ENCODE measurements around the gene KIAA1958.
A peak's percentile ranks its signal among the peaks of the same experiment; 100 is the strongest.
"Not testable (repeated sequence)": the region's sequence is repeated elsewhere in the genome, so short reads cannot be mapped to it uniquely, and the experiment has no call there.

Gene KIAA1958

GRCh38 chr9:112562235-112562958 is 75.8 kb downstream of the KIAA1958 start:
- DNase-seq (ENCODE audit: insufficient read length, low spot score) (no peak), FAIRE-seq (no peak)
- no peak for TF ChIP-seq POLR2A (IDR thresholded peaks at IDR 0.05; ENCODE audit: low read depth, low read length)

DNA sequence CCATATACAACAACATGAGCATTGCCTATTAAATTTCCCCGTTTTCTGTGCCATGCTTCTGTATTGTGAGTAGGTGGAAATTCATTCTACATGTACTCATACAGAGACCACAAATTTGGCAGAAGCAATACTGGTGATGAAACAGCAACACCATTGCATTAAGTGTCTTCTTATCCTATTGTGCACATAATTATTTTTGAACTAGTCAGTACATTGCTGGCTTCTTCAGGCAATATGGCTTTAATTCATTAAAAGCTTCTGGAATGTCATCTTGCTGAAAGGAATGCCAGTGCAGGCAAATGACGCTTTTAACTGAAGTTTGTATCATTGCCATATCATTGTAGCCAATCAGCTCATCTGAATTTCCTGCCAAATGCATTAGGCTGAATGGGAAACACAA is 82.6 kb downstream of the KIAA1958 start:
- DNase-seq (ENCODE audit: insufficient read length, low spot score) = no peak
- peak; percentile 89 for FAIRE-seq
- TF ChIP-seq POLR2A (IDR thresholded peaks at IDR 0.05; ENCODE audit: low read depth, low read length) = no peak

- no peak for TF ChIP-seq POLR2A (IDR thresholded peaks at IDR 0.05; ENCODE audit: low read depth, low read length)
- DNase-seq (ENCODE audit: insufficient read length, low spot score) = no peak
- peak; percentile 23 for FAIRE-seq
These were observed 84.1 kb downstream of the KIAA1958 start for GRCh38 chr9:112570671-112571167.

DNA sequence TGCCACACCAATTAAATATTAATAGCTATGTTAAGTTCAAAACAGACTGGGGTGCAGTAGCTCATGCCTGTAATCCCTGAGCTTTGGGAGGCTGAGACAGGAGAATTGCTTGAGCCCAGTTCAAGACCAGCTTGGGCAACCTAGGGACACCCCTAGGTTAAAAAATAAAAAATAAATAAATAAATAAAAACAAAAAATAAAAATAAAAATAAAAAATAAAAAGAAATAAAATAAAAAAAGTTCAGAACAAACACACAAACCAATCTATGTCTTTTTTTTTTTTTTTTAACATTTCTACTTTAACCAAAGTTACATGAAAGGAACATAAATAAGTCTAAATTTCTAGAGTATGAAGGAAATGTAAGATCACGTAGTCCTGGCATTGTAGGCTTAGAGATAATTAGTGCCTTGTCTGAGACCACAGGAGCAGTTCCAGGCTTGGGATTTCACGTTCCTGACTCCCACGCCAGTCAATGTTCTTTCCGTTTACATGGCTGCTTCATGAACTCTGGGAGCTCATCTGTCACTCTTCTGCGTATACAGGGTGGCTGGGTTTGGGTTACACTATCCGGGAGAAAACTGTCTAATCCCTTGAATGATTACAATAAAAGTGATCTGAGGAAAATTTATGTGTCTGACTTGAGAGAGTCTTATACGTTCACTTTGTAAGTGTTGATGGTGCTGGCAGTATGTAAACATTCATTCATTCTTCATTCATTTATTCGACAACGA is 85.2 kb downstream of the KIAA1958 start:
- no peak for TF ChIP-seq POLR2A (IDR thresholded peaks at IDR 0.05; ENCODE audit: low read depth, low read length)
- DNase-seq (ENCODE audit: insufficient read length, low spot score) = no peak
- FAIRE-seq = no peak

GRCh38 chr9:112572416-112572815 is 85.8 kb downstream of the KIAA1958 start:
- DNase-seq (ENCODE audit: insufficient read length, low spot score) = no peak
- FAIRE-seq = no peak
- TF ChIP-seq POLR2A (IDR thresholded peaks at IDR 0.05; ENCODE audit: low read depth, low read length) = no peak

DNA sequence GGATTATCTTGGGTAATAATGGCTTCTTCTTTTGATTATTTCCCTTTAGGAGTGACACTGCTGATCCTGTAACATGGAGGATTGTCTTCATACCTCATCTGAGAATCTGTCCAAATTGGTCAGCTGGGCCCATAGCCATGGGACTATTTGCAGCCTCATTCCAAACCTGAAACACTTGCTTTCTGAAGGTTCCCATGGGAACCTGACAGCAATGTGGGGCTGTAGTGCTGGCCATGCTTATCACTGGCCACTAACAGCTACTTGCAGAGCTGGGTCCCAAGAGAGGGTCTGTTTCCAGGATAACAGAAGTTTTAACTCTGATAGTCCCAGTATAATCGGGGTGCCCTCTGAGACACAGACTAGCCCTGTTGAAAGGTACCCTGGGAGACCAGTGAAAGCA is 87.4 kb downstream of the KIAA1958 start:
- TF ChIP-seq POLR2A (IDR thresholded peaks at IDR 0.05; ENCODE audit: low read depth, low read length) = no peak
- no peak for DNase-seq (ENCODE audit: insufficient read length, low spot score)
- FAIRE-seq = no peak

DNA sequence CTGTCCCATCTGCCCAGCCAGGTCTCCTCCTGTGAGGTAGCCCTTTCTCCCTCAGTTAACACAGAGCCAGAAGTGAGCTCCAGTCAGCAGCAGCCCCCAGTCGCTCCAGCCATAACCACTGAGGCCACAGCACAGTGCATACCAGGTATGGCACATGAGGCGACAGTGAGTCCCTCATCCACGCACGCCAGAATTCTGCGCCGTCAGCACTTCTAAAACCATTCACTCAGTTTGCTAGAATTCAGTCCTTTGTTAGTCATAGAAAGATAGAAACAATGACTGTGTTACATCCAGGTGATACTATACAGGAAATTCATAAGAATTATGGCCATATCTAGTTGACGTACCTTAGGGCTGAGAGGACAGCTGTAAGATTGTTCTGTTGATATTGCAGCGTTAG is 88.5 kb downstream of the KIAA1958 start:
- DNase-seq (ENCODE audit: insufficient read length, low spot score) (no peak), FAIRE-seq (no peak)
- no peak for TF ChIP-seq POLR2A (IDR thresholded peaks at IDR 0.05; ENCODE audit: low read depth, low read length)

DNA sequence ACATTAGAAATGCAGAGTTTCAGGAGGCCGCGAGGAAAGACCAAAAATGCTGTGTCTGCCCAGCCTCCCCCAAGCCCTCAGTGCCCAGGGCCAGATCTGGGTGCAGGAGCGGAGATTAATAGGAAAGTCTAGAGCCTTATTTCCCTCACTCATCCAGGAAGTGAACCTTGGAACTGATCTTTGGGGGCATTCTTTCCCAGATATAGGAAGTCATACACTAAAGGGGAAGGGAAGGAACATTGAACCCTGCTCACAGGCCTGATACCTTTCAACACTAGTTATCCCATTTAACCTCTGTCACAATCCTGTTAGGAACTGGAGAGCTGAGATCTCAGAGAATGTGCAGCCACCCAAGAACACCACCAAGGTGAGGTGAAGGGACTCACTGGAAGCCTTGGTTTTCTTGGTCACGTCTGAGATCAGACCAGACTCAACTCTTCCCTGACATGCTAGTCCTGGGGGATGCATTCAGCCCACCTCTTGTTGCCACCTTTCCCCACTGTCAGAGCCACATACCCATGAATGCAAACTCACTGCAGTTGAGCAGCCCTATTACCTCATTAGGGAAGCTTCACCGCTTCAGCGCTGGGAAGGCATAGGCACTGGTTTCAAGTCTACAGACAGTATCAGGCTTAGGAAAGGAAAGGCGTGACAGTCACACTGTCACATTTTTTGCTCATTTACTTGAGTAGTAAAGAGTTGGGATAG is 95.0 kb downstream of the KIAA1958 start:
- TF ChIP-seq POLR2A (IDR thresholded peaks at IDR 0.05; ENCODE audit: low read depth, low read length) = no peak
- FAIRE-seq (no peak), DNase-seq (ENCODE audit: insufficient read length, low spot score) (no peak)

DNA sequence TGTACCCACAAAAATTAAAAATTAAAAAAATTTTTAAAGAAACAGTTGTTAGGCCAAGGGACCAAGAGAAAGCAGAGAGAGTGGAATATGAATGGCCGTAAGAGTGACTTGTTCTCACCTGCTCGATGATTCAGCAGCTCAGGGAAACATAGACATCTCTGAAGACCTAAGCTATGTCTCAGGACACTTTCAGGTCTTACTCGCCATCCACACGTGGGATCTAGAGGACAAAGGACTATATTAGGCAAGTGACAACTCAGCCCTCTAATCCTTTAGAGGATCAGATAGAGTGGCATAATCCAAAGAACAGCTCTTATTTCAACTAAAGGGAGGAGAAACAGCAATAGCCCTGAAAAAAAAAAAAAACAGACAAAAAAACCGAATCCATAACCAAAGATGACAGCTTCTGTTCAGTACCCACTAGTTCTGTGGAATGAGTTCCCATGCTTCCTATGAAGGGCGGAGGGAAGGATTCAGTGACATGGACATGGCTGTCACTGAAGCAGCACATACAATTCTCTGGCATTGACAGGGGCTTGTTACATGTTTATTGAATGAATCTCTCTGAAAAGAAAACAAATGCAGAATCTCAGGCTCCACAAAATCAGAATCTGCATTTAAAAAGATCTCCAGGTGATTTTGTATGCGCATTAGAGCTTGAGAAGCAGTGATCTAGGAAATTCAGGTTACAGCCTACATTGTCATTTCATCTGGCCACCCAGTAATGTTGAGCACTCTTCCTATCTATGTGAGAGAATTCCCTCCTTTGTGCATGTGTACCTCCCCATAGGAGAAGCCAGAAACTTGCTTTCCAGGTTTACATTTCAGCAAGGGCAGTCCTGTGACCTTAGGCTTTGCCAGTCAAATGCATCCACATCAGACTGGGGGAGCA is 96.0 kb downstream of the KIAA1958 start:
- FAIRE-seq (no peak), DNase-seq (ENCODE audit: insufficient read length, low spot score) (no peak)
- no peak for TF ChIP-seq POLR2A (IDR thresholded peaks at IDR 0.05; ENCODE audit: low read depth, low read length)

- TF ChIP-seq POLR2A (IDR thresholded peaks at IDR 0.05; ENCODE audit: low read depth, low read length) = no peak
- FAIRE-seq (no peak), DNase-seq (ENCODE audit: insufficient read length, low spot score) (no peak)
These were observed 100.0 kb downstream of the KIAA1958 start for GRCh38 chr9:112586599-112587155.

DNA sequence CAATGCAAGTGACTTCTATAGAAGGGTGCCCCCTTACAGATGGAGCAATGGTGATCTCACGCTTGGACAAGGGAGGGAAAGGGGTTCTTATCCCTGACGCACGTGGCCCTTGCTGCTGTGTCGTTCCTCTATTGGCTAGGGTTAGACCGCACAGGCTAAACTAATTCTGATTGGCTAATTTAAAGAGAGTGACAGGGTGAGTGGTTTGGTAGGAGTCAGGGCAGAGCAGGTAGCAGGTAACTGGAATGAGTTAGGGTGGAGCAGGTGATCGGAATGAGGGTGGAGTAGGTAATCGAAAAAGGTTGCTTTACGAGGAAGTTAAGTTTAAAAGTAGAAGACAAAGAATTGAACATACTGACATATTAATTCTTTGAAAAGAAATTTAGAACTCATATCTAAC is 105.2 kb downstream of the KIAA1958 start:
- FAIRE-seq; DNase-seq (ENCODE audit: insufficient read length, low spot score): not testable (repeated sequence)

DNA sequence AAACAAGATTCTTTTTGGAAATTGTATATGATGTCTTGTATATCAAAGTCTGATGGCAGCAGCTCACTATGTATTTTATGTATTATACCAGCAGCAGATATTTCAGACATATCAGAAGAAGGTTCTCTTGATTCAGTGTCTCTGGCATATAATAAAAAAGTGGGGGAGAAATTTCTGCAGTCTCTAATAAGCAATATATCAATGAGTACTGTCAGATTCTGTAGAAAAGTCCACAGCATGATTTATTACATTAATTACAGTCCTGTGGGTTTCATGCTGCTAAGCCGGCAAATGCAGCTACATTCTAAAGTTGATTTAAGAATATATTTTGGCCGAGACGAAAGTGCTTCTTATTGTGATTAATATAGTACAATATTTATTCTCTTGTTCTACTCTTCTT is 113.1 kb downstream of the KIAA1958 start:
- FAIRE-seq (no peak), DNase-seq (ENCODE audit: insufficient read length, low spot score) (no peak)
- no peak for TF ChIP-seq POLR2A (IDR thresholded peaks at IDR 0.05; ENCODE audit: low read depth, low read length)

- FAIRE-seq (peak; percentile 83), DNase-seq (ENCODE audit: insufficient read length, low spot score) (peak; percentile 11)
- no peak for TF ChIP-seq POLR2A (IDR thresholded peaks at IDR 0.05; ENCODE audit: low read depth, low read length)
These were observed 115.0 kb downstream of the KIAA1958 start for GRCh38 chr9:112601636-112602035.

Measured in H54 (cell line).